HEK293 (cell line): ENCODE results near the gene IL25.

Experiments
- CTCF ChIA-PET: fragments of 350-600 bp; formaldehyde crosslinking; extraction: SDS; loops from one replicate; lab custom pipeline; 2021; ENCODE audit warnings: antibody characterized with exemption; lab: Yijun Ruan, JAX
- POLR2A ChIA-PET: fragments of 300-600 bp; formaldehyde crosslinking; extraction: SDS; loops from one replicate; lab custom pipeline; 2020; ENCODE audit warnings: antibody characterized with exemption, inconsistent platforms; lab: Yijun Ruan, JAX
- H3K27ac ChIP-seq: fragments of 200-500 bp; sonication (Bioruptor generic); 2 replicates; pipeline ENCODE4 v1.5.1; 2014; ENCODE audit warnings: low read depth, low read length, control low read depth, inconsistent platforms; ENCODE audit errors: extremely low read depth
- H3K36me3 ChIP-seq, 2 experiments: fragments of 200-500 bp in 1 of 2; sonication (Bioruptor generic) in 1 of 2; 1 replicate in 1 of 2; 2 replicates in 1 of 2; pipeline ENCODE4 v1.5.1; 2014 to 2017; ENCODE audit warnings: inconsistent platforms in 2 of 2, low read length in 2 of 2; ENCODE audit not compliant: control insufficient read depth in 2 of 2, insufficient read depth in 1 of 2
- H3K4me1 ChIP-seq: fragments of 200-500 bp; sonication (Bioruptor generic); 2 replicates; pipeline ENCODE4 v1.5.1; 2014; ENCODE audit warnings: mild to moderate bottlenecking, low read length, inconsistent platforms; ENCODE audit not compliant: control insufficient read depth, insufficient read depth
- H3K4me3 ChIP-seq: 2 replicates; pipeline ENCODE4 v1.5.1; 2011; ENCODE audit warnings: low read depth, mild to moderate bottlenecking, control low read depth, low read length, moderate library complexity
- H3K9me3 ChIP-seq: fragments of 200-500 bp; sonication (Bioruptor generic); 2 replicates; pipeline ENCODE4 v1.5.1; 2014; ENCODE audit warnings: low read depth, low read length, inconsistent platforms; ENCODE audit not compliant: control insufficient read depth, insufficient read depth
- BCL11B ChIP-seq: fragments of 450-650 bp; formaldehyde crosslinking; IDR thresholded peaks from 2 replicates; pipeline ENCODE4 v1.5.1; 2016; ENCODE audit warnings: low read depth, missing biosample characterization, missing genetic modification characterization
- IKZF3 ChIP-seq: fragments of 450-650 bp; IDR thresholded peaks from 2 replicates; pipeline ENCODE4 v1.5.0; 2018; ENCODE audit warnings: missing biosample characterization, mild to moderate bottlenecking, missing genetic modification characterization, moderate library complexity
- PATZ1 ChIP-seq: fragments of 450-650 bp; formaldehyde crosslinking; IDR thresholded peaks from 2 replicates; pipeline ENCODE4 v1.5.1; 2016; ENCODE audit warnings: missing biosample characterization, missing genetic modification characterization
- RBAK ChIP-seq: fragments of 450-650 bp; formaldehyde crosslinking; IDR thresholded peaks from 2 replicates; pipeline ENCODE4 v1.5.1; 2016; ENCODE audit warnings: missing biosample characterization, missing genetic modification characterization
- SP3 ChIP-seq: fragments of 450-650 bp; formaldehyde crosslinking; IDR thresholded peaks from 2 replicates; pipeline ENCODE4 v1.5.1; 2016; ENCODE audit warnings: missing biosample characterization, missing genetic modification characterization
- SP7 ChIP-seq: fragments of 450-650 bp; formaldehyde crosslinking; IDR thresholded peaks from 2 replicates; pipeline ENCODE4 v1.5.1; 2016; ENCODE audit warnings: missing biosample characterization, missing genetic modification characterization
- YY1 ChIP-seq: fragments of 450-650 bp; formaldehyde crosslinking; IDR thresholded peaks from 2 replicates; pipeline ENCODE4 v1.5.1; 2018; ENCODE audit warnings: missing biosample characterization, missing genetic modification characterization
- ZBTB10 ChIP-seq: fragments of 450-650 bp; formaldehyde crosslinking; IDR thresholded peaks from 2 replicates; pipeline ENCODE4 v1.5.1; 2016; ENCODE audit warnings: missing biosample characterization, missing genetic modification characterization
- ZEB2 ChIP-seq: fragments of 450-650 bp; formaldehyde crosslinking; IDR thresholded peaks from 2 replicates; pipeline ENCODE4 v1.5.1; 2016; ENCODE audit warnings: missing biosample characterization, missing genetic modification characterization
- ZIC2 ChIP-seq: fragments of 450-650 bp; formaldehyde crosslinking; IDR thresholded peaks from 2 replicates; pipeline ENCODE4 v1.5.1; 2016; ENCODE audit warnings: missing biosample characterization, missing genetic modification characterization
- ZNF140 ChIP-seq: fragments of 450-650 bp; formaldehyde crosslinking; IDR thresholded peaks from 2 replicates; pipeline ENCODE4 v1.5.1; 2016; ENCODE audit warnings: missing biosample characterization, missing genetic modification characterization
- ZNF174 ChIP-seq: fragments of 450-650 bp; formaldehyde crosslinking; IDR thresholded peaks from 2 replicates; pipeline ENCODE4 v1.5.0; 2017; ENCODE audit warnings: missing biosample characterization, mild to moderate bottlenecking, missing genetic modification characterization
- ZNF175 ChIP-seq: fragments of 450-650 bp; formaldehyde crosslinking; IDR thresholded peaks from 2 replicates; pipeline ENCODE4 v1.5.1; 2016; ENCODE audit warnings: missing biosample characterization, missing genetic modification characterization
- ZNF19 ChIP-seq: fragments of 450-650 bp; formaldehyde crosslinking; IDR thresholded peaks from 2 replicates; pipeline ENCODE4; 2016; ENCODE audit warnings: missing biosample characterization, missing genetic modification characterization, low read depth
- ZNF23 ChIP-seq: fragments of 450-650 bp; formaldehyde crosslinking; IDR thresholded peaks from 2 replicates; pipeline ENCODE4 v1.5.1; 2016; ENCODE audit warnings: missing biosample characterization, missing genetic modification characterization, borderline replicate concordance
- ZNF366 ChIP-seq: fragments of 450-650 bp; formaldehyde crosslinking; conservative IDR thresholded peaks from 2 replicates; pipeline ENCODE4 v1.5.1; 2016; ENCODE audit warnings: missing biosample characterization, missing genetic modification characterization
- ZNF391 ChIP-seq: fragments of 450-650 bp; formaldehyde crosslinking; IDR thresholded peaks from 2 replicates; pipeline ENCODE4 v1.5.1; 2016; ENCODE audit warnings: low read depth, missing biosample characterization, missing genetic modification characterization, borderline replicate concordance
- ZNF473 ChIP-seq: fragments of 450-650 bp; formaldehyde crosslinking; IDR thresholded peaks from 2 replicates; pipeline ENCODE4 v1.5.1; 2017; ENCODE audit warnings: missing biosample characterization, missing genetic modification characterization
- ZNF501 ChIP-seq: fragments of 450-650 bp; formaldehyde crosslinking; IDR thresholded peaks from 2 replicates; pipeline ENCODE4 v1.5.1; 2016; ENCODE audit warnings: missing biosample characterization, missing genetic modification characterization
- ZNF837 ChIP-seq: fragments of 450-650 bp; formaldehyde crosslinking; IDR thresholded peaks from 2 replicates; pipeline ENCODE4 v1.5.1; 2016; ENCODE audit warnings: missing biosample characterization, missing genetic modification characterization
- TF ChIP-seq, protein P1 (sequence below): fragments of 450-650 bp; formaldehyde crosslinking; conservative IDR thresholded peaks from 2 replicates; pipeline ENCODE4 v1.5.1; 2016; ENCODE audit warnings: low read depth, missing biosample characterization, missing genetic modification characterization
- TF ChIP-seq, protein P2 (sequence below): fragments of 450-650 bp; formaldehyde crosslinking; conservative IDR thresholded peaks from 2 replicates; pipeline ENCODE4 v1.5.1; 2016; ENCODE audit warnings: low read depth, missing biosample characterization, missing genetic modification characterization
- TF ChIP-seq, protein P3 (sequence below): fragments of 450-650 bp; formaldehyde crosslinking; IDR thresholded peaks from 2 replicates; pipeline ENCODE4 v1.5.1; 2016; ENCODE audit warnings: missing biosample characterization, missing genetic modification characterization

IL25 gene

GRCh38 chr14:23359722-23360447 lies 12.7 kb upstream of the IL25 start (continued):
- TF ChIP-seq, protein P1, sequence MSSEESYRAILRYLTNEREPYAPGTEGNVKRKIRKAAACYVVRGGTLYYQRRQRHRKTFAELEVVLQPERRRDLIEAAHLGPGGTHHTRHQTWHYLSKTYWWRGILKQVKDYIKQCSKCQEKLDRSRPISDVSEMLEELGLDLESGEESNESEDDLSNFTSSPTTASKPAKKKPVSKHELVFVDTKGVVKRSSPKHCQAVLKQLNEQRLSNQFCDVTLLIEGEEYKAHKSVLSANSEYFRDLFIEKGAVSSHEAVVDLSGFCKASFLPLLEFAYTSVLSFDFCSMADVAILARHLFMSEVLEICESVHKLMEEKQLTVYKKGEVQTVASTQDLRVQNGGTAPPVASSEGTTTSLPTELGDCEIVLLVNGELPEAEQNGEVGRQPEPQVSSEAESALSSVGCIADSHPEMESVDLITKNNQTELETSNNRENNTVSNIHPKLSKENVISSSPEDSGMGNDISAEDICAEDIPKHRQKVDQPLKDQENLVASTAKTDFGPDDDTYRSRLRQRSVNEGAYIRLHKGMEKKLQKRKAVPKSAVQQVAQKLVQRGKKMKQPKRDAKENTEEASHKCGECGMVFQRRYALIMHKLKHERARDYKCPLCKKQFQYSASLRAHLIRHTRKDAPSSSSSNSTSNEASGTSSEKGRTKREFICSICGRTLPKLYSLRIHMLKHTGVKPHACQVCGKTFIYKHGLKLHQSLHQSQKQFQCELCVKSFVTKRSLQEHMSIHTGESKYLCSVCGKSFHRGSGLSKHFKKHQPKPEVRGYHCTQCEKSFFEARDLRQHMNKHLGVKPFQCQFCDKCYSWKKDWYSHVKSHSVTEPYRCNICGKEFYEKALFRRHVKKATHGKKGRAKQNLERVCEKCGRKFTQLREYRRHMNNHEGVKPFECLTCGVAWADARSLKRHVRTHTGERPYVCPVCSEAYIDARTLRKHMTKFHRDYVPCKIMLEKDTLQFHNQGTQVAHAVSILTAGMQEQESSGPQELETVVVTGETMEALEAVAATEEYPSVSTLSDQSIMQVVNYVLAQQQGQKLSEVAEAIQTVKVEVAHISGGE = no peak
- no peak for TF ChIP-seq ZNF501
- TF ChIP-seq SP7 = no peak
- TF ChIP-seq, protein P2, sequence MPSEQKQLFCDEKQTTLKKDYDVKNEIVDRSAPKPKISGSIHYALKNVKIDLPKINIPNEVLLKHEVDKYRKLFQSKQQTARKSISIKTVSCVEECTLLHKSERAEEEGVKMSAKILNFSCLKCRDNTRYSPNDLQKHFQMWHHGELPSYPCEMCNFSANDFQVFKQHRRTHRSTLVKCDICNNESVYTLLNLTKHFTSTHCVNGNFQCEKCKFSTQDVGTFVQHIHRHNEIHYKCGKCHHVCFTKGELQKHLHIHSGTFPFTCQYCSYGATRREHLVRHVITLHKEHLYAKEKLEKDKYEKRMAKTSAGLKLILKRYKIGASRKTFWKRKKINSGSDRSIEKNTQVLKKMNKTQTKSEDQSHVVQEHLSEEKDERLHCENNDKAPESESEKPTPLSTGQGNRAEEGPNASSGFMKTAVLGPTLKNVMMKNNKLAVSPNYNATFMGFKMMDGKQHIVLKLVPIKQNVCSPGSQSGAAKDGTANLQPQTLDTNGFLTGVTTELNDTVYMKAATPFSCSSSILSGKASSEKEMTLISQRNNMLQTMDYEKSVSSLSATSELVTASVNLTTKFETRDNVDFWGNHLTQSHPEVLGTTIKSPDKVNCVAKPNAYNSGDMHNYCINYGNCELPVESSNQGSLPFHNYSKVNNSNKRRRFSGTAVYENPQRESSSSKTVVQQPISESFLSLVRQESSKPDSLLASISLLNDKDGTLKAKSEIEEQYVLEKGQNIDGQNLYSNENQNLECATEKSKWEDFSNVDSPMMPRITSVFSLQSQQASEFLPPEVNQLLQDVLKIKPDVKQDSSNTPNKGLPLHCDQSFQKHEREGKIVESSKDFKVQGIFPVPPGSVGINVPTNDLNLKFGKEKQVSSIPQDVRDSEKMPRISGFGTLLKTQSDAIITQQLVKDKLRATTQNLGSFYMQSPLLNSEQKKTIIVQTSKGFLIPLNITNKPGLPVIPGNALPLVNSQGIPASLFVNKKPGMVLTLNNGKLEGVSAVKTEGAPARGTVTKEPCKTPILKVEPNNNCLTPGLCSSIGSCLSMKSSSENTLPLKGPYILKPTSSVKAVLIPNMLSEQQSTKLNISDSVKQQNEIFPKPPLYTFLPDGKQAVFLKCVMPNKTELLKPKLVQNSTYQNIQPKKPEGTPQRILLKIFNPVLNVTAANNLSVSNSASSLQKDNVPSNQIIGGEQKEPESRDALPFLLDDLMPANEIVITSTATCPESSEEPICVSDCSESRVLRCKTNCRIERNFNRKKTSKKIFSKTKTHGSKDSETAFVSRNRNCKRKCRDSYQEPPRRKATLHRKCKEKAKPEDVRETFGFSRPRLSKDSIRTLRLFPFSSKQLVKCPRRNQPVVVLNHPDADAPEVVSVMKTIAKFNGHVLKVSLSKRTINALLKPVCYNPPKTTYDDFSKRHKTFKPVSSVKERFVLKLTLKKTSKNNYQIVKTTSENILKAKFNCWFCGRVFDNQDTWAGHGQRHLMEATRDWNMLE (tag by site-specific recombination) = no peak
- no peak for TF ChIP-seq ZNF175 (tag by site-specific recombination)
- no peak for TF ChIP-seq IKZF3 (tag by site-specific recombination)
- no peak for TF ChIP-seq ZNF174 (tag by site-specific recombination)
- TF ChIP-seq ZNF391 (tag by site-specific recombination) = no peak
- no peak for TF ChIP-seq BCL11B (tag by site-specific recombination)
- no peak for TF ChIP-seq ZNF473 (tag by site-specific recombination)
- TF ChIP-seq ZNF19 (tag by site-specific recombination) = no peak
- no peak for TF ChIP-seq RBAK (tag by site-specific recombination)
- no peak for TF ChIP-seq ZNF23
- TF ChIP-seq YY1 (tag by site-specific recombination) = no peak

DNA sequence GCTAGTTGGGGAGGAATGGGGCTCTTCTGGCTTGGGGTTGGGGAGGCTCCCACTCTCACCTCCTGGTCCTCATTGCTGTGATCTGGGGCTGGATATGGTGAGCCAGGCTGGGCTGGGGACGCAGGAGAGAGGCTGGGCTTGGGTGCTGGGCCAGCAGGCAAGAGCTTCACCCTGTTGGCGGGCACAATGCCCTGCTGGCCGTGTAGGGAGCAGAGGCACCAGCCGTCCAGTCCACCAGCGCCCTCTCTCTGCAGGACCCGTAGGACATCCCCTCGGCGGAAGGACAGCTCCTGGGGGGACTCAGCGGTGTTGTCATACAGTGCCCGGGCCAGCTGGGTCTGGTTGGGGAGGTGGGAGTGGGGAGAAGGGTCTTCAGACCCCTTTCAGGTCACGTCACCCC lies 12.1 kb upstream of the IL25 start:
- Histone ChIP-seq H3K4me3 (no peak overlapping the region), H3K27ac (no peak overlapping the region), H3K4me1 (no peaks in the 10 kb centered on the region), H3K36me3 (no peaks in the 10 kb centered on the region), H3K9me3 (no peaks in the 10 kb centered on the region)
- ChIA-PET POLR2A (interaction anchor here (0.6 to 1.1 kb wide), 2 partner anchors 39 to 227 kb away, joined by 3 read pairs; partner anchors contain the start of gene PABPN1), CTCF (interaction anchor here (0.8 to 2.2 kb wide), 7 partner anchors 8 to 57 kb away, joined by 3 to 10 read pairs (median 4); partner anchors contain the start of gene SLC22A17)
- TF ChIP-seq PATZ1 (tag by site-specific recombination) (no peak), ZNF837 (tag by site-specific recombination) (no peak), ZIC2 (tag by site-specific recombination) (no peak), ZNF366 (tag by site-specific recombination) (no peak), ZEB2 (tag by site-specific recombination) (no peak), ZNF501 (no peak), ZBTB10 (tag by site-specific recombination) (no peak), ZNF140 (tag by site-specific recombination) (no peak), SP3 (tag by site-specific recombination) (no peak)
- TF ChIP-seq, protein P3, sequence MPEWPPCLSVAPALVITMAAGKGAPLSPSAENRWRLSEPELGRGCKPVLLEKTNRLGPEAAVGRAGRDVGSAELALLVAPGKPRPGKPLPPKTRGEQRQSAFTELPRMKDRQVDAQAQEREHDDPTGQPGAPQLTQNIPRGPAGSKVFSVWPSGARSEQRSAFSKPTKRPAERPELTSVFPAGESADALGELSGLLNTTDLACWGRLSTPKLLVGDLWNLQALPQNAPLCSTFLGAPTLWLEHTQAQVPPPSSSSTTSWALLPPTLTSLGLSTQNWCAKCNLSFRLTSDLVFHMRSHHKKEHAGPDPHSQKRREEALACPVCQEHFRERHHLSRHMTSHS (tag by site-specific recombination) = no peak
